GM12872 (cell line): ENCODE measurements around the gene SLCO2A1.

ENCODE experiments used
- TF ChIP-seq, protein P1 (sequence below): IDR thresholded peaks from 3 replicates; pipeline ENCODE4 v1.5.1; 2011; ENCODE audit warnings: low read depth, mild to moderate bottlenecking, low read length, moderate library complexity; ENCODE audit not compliant: insufficient read depth

The SLCO2A1 gene

DNA sequence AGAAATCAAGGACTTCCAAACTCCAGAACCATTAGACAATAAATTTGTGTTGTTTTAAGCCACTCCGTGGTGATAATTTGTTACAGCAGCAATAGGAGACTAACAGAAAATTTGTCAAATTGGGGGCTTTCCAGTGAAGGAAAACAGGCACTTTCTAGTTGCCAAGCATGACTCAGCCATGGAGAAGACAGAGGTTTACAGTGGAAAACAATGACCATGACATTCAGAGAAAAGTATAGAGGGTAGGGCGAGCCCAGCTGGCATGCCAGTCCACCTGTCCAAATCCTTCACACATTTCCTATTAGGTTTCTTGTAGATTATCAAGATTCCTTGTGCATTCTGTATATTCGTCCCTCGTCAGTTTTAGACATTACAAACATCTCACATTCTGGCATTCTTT is 24.9 kb downstream of the SLCO2A1 start:
- TF ChIP-seq, protein P1, sequence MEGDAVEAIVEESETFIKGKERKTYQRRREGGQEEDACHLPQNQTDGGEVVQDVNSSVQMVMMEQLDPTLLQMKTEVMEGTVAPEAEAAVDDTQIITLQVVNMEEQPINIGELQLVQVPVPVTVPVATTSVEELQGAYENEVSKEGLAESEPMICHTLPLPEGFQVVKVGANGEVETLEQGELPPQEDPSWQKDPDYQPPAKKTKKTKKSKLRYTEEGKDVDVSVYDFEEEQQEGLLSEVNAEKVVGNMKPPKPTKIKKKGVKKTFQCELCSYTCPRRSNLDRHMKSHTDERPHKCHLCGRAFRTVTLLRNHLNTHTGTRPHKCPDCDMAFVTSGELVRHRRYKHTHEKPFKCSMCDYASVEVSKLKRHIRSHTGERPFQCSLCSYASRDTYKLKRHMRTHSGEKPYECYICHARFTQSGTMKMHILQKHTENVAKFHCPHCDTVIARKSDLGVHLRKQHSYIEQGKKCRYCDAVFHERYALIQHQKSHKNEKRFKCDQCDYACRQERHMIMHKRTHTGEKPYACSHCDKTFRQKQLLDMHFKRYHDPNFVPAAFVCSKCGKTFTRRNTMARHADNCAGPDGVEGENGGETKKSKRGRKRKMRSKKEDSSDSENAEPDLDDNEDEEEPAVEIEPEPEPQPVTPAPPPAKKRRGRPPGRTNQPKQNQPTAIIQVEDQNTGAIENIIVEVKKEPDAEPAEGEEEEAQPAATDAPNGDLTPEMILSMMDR, result no peak

DNA sequence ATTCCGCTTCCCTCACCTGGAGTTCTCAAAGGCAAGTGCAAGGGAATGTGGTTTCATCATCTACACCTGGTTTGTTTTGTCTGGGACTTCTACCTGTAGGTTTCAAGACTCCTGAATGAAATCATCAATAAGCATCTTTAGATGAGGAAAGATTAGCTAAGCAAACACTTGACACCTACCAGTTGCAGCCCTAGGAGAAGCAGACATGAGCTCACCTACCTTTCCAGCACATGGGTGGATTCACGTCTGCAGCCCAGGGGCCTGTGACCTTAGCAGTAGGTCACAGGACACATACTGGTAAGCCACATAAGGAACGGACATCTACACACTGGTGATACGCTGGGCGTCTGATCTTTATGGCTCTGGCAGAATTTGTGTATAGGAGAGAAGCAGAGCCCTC is 26.7 kb downstream of the SLCO2A1 start:
- TF ChIP-seq, protein P1, result no peak

DNA sequence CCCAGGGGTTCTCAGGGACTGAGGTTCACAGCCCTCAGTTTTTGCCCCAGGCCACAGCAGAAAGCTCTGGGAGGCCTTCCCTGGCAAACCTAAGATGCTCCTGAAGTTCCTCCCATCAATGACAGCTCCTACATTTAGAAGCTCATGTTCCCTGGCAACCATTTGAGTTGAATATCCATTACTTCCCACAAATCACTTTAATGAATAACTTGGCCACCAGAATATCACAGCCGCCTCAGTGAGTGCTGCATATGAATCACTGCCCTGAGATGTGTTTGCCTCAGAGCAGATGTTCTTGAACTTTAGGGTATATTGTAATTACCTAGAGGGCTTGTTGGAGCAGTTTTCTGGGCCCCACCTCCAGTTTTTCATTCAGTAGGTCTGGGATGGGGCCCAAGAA is 27.4 kb downstream of the SLCO2A1 start:
- TF ChIP-seq, protein P1, result no peak

DNA sequence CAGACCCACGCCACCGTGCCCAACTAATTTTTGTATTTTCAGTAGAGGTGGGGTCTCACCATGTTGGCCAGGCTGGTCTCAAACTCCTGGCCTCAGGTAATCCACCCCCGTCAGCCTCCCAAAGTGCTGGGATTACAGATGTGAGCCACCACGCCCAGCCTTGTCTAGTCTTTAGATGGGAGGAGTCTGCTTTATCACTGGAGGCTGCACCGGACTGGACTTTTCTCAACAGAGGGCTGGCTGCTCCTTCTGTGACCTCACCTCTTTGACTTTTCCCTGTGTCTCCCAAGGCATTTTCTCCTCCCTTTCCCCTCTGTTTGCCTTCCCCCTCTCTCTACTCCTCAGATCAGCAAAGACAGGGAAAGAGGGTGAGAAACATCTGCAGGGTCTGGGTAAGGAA is 28.5 kb downstream of the SLCO2A1 start:
- TF ChIP-seq, protein P1, result no peak

DNA sequence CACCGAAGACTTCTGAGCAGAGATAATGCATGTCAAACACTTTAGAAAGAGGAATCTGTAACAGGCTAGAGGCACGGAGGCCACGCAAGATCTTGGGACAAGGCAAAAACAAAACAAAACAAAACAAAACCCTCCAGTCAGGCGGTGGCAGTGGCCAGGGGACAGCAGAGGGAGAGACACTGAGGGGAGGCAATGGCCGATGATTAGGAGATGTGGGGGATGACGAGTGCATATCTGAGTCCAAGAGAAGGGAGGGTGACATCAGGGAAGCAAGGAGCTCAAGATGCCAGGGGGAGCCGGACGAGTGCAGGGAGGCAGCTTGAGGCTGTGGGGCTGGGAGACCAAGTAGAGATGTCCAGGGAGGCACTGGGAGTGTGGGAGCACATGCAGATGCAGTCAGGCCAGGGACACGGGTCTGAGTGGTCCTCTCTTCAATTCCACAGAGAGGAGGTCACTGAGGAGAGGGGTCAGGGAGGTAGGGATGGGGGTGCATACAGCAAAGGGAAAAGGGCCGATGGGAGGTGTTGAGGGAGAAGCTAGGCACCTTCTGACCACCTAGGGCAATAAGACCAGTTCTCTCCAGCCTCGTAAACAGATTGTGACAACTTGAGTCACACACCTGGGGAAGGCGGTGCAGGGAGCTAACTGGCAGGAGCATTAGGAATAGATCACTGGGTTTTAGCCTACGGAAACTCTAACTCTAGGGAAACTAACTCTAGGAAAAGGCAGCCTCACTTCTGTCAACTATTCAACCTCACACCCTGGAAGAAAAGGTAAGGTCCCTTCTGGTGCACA is 29.6 kb downstream of the SLCO2A1 start:
- TF ChIP-seq, protein P1, result no peak

GRCh38 chr3:133998691-133999241 is 31.0 kb downstream of the SLCO2A1 start:
- TF ChIP-seq, protein P1, result no peak

- TF ChIP-seq, protein P1, result no peak
These were observed 31.7 kb downstream of the SLCO2A1 start for GRCh38 chr3:133997871-133998635.
